ENCODE measurements around the gene PCYOX1L.

Gene PCYOX1L

GRCh38 chr5:149413477-149414210 lies 55.8 kb downstream of the PCYOX1L start:
- Histone ChIP-seq H3K27ac (ENCODE audit: low read length) (no peak overlapping the region), H3K9ac (ENCODE audit: low read length) (no peak overlapping the region), H3K4me1 (ENCODE audit: low read length) (no peaks in the 10 kb centered on the region), H3K4me2 (ENCODE audit: low read length) (no peak overlapping the region), H3K27me3 (ENCODE audit: low read depth, low read length) (0 out of 2 replicates have a peak, but pooled peaks cover 3% of the 10 kb centered on the region), H3K4me3 (ENCODE audit: low read length) (no peak overlapping the region), H3K36me3 (replicated peaks; ENCODE audit: low read depth, low read length) (no peaks in the 10 kb centered on the region), H2AFZ (ENCODE audit: low read depth, low read length) (no peak overlapping the region), H4K20me1 (ENCODE audit: insufficient read depth, low read length) (no peaks in the 10 kb centered on the region), H3K9me3 (ENCODE audit: insufficient read depth, low read length) (no peaks in the 10 kb centered on the region), H3K79me2 (ENCODE audit: low read length) (no peaks in the 10 kb centered on the region)
- TF ChIP-seq CTCF (IDR thresholded peaks at IDR 0.05; ENCODE audit: low read depth, low read length) (no peak), EZH2phosphoT487 (IDR thresholded peaks at IDR 0.05; ENCODE audit: low read depth) (no peak)

- H3K4me1 ChIP-seq (ENCODE audit: low read length): no peaks in the 10 kb centered on the region
- H2AFZ ChIP-seq (ENCODE audit: low read depth, low read length): no peak overlapping the region
- H3K27me3 ChIP-seq (ENCODE audit: low read depth, low read length): 0 out of 2 replicates have a peak, but pooled peaks cover 3% of the 10 kb centered on the region
- H3K9ac ChIP-seq (ENCODE audit: low read length): no peak overlapping the region
- H3K4me3 ChIP-seq (ENCODE audit: low read length): no peak overlapping the region
- H3K4me2 ChIP-seq (ENCODE audit: low read length): no peak overlapping the region
- TF ChIP-seq EZH2phosphoT487 (IDR thresholded peaks at IDR 0.05; ENCODE audit: low read depth) (no peak), CTCF (IDR thresholded peaks at IDR 0.05; ENCODE audit: low read depth, low read length) (no peak)
- no peaks in the 10 kb centered on the region for H4K20me1 ChIP-seq (ENCODE audit: insufficient read depth, low read length)
- no peaks in the 10 kb centered on the region for H3K79me2 ChIP-seq (ENCODE audit: low read length)
- H3K9me3 ChIP-seq (ENCODE audit: insufficient read depth, low read length): no peaks in the 10 kb centered on the region
- H3K27ac ChIP-seq (ENCODE audit: low read length): no peak overlapping the region
- H3K36me3 ChIP-seq (replicated peaks; ENCODE audit: low read depth, low read length): no peaks in the 10 kb centered on the region
Observed at GRCh38 chr5:149414405-149415065, 56.7 kb downstream of the PCYOX1L start.

- Histone ChIP-seq H3K27me3 (ENCODE audit: low read depth, low read length) (0 out of 2 replicates have a peak, but pooled peaks cover 3% of the 10 kb centered on the region), H3K9me3 (ENCODE audit: insufficient read depth, low read length) (no peaks in the 10 kb centered on the region), H3K36me3 (replicated peaks; ENCODE audit: low read depth, low read length) (no peaks in the 10 kb centered on the region), H3K27ac (ENCODE audit: low read length) (no peak overlapping the region), H3K79me2 (ENCODE audit: low read length) (no peaks in the 10 kb centered on the region), H3K4me2 (ENCODE audit: low read length) (no peak overlapping the region), H3K4me1 (ENCODE audit: low read length) (no peaks in the 10 kb centered on the region), H4K20me1 (ENCODE audit: insufficient read depth, low read length) (no peaks in the 10 kb centered on the region), H2AFZ (ENCODE audit: low read depth, low read length) (no peak overlapping the region), H3K4me3 (ENCODE audit: low read length) (no peak overlapping the region), H3K9ac (ENCODE audit: low read length) (no peak overlapping the region)
- TF ChIP-seq EZH2phosphoT487 (IDR thresholded peaks at IDR 0.05; ENCODE audit: low read depth): no peak
- TF ChIP-seq CTCF (IDR thresholded peaks at IDR 0.05; ENCODE audit: low read depth, low read length): no peak
Observed at GRCh38 chr5:149415066-149415967, 57.5 kb downstream of the PCYOX1L start.
